ENCODE data around the gene ATP2B3. TPM values are rescaled to one million over a fixed set of nuclear protein-coding genes. Genes with fewer than 3 reads are reported as not detected.

ATP2B3 gene
- polyA plus RNA-seq, 1 donor from 2014 or later = 5.3 TPM

DNA sequence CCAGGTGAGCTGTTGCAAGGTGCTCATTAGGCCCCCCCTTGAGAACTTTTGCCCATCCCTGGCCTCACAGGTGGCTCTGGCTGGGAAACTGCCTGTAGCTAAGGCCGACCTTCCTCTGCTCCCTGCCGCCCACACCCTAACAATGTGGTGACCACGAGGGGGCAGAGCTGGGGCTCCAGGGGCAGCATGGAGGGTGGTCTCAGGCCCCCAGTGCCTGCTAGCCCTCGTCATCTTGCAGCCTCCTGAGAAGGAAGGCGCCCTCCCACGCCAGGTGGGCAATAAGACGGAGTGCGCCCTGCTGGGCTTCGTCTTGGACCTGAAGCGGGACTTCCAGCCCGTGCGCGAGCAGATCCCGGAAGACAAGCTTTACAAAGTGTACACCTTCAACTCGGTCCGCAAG lies 32.4 kb downstream of the ATP2B3 start:
- Histone ChIP-seq H2AFZ (ENCODE audit: low read depth, low read length) (no peak overlapping the region), H3F3A (ENCODE audit: insufficient read depth, low read length, poor library complexity, severe bottlenecking) (no peaks in the 10 kb centered on the region), H3K27me3 (ENCODE audit: insufficient read depth, low read depth, low read length) (no peaks in the 10 kb centered on the region), H3K9ac (ENCODE audit: low read length) (no peak overlapping the region), H3K79me2 (replicated peaks; ENCODE audit: insufficient read depth, low read length) (no peaks in the 10 kb centered on the region), H3K9me2 (ENCODE audit: insufficient read depth, low read length) (no peaks in the 10 kb centered on the region), H4K20me1 (ENCODE audit: insufficient read depth) (no peaks in the 10 kb centered on the region), H3K36me3 (ENCODE audit: insufficient read depth, low read length) (no peaks in the 10 kb centered on the region), H3K9me3 (ENCODE audit: low read length) (no peaks in the 10 kb centered on the region), H3K4me3 (ENCODE audit: low read length) (no peak overlapping the region), H3K4me2 (ENCODE audit: low read length) (no peak overlapping the region), H3K27ac (ENCODE audit: low read length) (no peak overlapping the region)
- TF ChIP-seq EP300 (conservative IDR thresholded peaks at IDR 0.05; ENCODE audit: poor library complexity, severe bottlenecking) = no peak
- no peak for TF ChIP-seq MXI1 (conservative IDR thresholded peaks at IDR 0.05; ENCODE audit: poor library complexity, severe bottlenecking)
- TF ChIP-seq CTCF (IDR thresholded peaks at IDR 0.05; ENCODE audit: poor library complexity, severe bottlenecking) = no peak
- TF ChIP-seq RAD21 (conservative IDR thresholded peaks at IDR 0.05) = no peak
- no peak for TF ChIP-seq TAF1 (IDR thresholded peaks at IDR 0.05; ENCODE audit: low read depth)
- no peak for TF ChIP-seq POLR2AphosphoS5 (IDR thresholded peaks at IDR 0.05)
- no peak for TF ChIP-seq EZH2 (IDR thresholded peaks at IDR 0.05; ENCODE audit: borderline replicate concordance, insufficient read depth, low read length, poor library complexity, severe bottlenecking)
- TF ChIP-seq SMC3 (conservative IDR thresholded peaks at IDR 0.05; ENCODE audit: poor library complexity) = no peak
- TF ChIP-seq, protein P1, sequence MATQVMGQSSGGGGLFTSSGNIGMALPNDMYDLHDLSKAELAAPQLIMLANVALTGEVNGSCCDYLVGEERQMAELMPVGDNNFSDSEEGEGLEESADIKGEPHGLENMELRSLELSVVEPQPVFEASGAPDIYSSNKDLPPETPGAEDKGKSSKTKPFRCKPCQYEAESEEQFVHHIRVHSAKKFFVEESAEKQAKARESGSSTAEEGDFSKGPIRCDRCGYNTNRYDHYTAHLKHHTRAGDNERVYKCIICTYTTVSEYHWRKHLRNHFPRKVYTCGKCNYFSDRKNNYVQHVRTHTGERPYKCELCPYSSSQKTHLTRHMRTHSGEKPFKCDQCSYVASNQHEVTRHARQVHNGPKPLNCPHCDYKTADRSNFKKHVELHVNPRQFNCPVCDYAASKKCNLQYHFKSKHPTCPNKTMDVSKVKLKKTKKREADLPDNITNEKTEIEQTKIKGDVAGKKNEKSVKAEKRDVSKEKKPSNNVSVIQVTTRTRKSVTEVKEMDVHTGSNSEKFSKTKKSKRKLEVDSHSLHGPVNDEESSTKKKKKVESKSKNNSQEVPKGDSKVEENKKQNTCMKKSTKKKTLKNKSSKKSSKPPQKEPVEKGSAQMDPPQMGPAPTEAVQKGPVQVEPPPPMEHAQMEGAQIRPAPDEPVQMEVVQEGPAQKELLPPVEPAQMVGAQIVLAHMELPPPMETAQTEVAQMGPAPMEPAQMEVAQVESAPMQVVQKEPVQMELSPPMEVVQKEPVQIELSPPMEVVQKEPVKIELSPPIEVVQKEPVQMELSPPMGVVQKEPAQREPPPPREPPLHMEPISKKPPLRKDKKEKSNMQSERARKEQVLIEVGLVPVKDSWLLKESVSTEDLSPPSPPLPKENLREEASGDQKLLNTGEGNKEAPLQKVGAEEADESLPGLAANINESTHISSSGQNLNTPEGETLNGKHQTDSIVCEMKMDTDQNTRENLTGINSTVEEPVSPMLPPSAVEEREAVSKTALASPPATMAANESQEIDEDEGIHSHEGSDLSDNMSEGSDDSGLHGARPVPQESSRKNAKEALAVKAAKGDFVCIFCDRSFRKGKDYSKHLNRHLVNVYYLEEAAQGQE (IDR thresholded peaks at IDR 0.05; ENCODE audit: borderline replicate concordance) = no peak

- Histone ChIP-seq H3K9me3 (ENCODE audit: low read length) (no peaks in the 10 kb centered on the region), H3K36me3 (ENCODE audit: insufficient read depth, low read length) (no peaks in the 10 kb centered on the region), H4K20me1 (ENCODE audit: insufficient read depth) (no peaks in the 10 kb centered on the region), H3K27me3 (ENCODE audit: insufficient read depth, low read depth, low read length) (no peaks in the 10 kb centered on the region), H3K9ac (ENCODE audit: low read length) (no peak overlapping the region), H3F3A (ENCODE audit: insufficient read depth, low read length, poor library complexity, severe bottlenecking) (no peaks in the 10 kb centered on the region), H3K4me2 (ENCODE audit: low read length) (no peak overlapping the region), H3K9me2 (ENCODE audit: insufficient read depth, low read length) (no peaks in the 10 kb centered on the region), H3K4me3 (ENCODE audit: low read length) (no peak overlapping the region), H2AFZ (ENCODE audit: low read depth, low read length) (no peak overlapping the region), H3K79me2 (replicated peaks; ENCODE audit: insufficient read depth, low read length) (no peaks in the 10 kb centered on the region), H3K27ac (ENCODE audit: low read length) (no peak overlapping the region)
- no peak for TF ChIP-seq RAD21 (conservative IDR thresholded peaks at IDR 0.05)
- TF ChIP-seq TAF1 (IDR thresholded peaks at IDR 0.05; ENCODE audit: low read depth) = no peak
- no peak for TF ChIP-seq CTCF (IDR thresholded peaks at IDR 0.05; ENCODE audit: poor library complexity, severe bottlenecking)
- TF ChIP-seq EP300 (conservative IDR thresholded peaks at IDR 0.05; ENCODE audit: poor library complexity, severe bottlenecking) = no peak
- no peak for TF ChIP-seq SMC3 (conservative IDR thresholded peaks at IDR 0.05; ENCODE audit: poor library complexity)
- TF ChIP-seq POLR2AphosphoS5 (IDR thresholded peaks at IDR 0.05) = no peak
- no peak for TF ChIP-seq MXI1 (conservative IDR thresholded peaks at IDR 0.05; ENCODE audit: poor library complexity, severe bottlenecking)
- TF ChIP-seq EZH2 (IDR thresholded peaks at IDR 0.05; ENCODE audit: borderline replicate concordance, insufficient read depth, low read length, poor library complexity, severe bottlenecking) = no peak
- TF ChIP-seq, protein P1 (IDR thresholded peaks at IDR 0.05; ENCODE audit: borderline replicate concordance) = no peak
These were observed 33.7 kb downstream of the ATP2B3 start for GRCh38 chrX:153551135-153551534.

All from neural cell (in vitro differentiated cells).